Measurements from ENCODE around the gene CCDC160.
"Not testable (repeated sequence)": the region's sequence is repeated elsewhere in the genome, so short reads cannot be mapped to it uniquely, and the experiment has no call there.

Gene CCDC160

DNA sequence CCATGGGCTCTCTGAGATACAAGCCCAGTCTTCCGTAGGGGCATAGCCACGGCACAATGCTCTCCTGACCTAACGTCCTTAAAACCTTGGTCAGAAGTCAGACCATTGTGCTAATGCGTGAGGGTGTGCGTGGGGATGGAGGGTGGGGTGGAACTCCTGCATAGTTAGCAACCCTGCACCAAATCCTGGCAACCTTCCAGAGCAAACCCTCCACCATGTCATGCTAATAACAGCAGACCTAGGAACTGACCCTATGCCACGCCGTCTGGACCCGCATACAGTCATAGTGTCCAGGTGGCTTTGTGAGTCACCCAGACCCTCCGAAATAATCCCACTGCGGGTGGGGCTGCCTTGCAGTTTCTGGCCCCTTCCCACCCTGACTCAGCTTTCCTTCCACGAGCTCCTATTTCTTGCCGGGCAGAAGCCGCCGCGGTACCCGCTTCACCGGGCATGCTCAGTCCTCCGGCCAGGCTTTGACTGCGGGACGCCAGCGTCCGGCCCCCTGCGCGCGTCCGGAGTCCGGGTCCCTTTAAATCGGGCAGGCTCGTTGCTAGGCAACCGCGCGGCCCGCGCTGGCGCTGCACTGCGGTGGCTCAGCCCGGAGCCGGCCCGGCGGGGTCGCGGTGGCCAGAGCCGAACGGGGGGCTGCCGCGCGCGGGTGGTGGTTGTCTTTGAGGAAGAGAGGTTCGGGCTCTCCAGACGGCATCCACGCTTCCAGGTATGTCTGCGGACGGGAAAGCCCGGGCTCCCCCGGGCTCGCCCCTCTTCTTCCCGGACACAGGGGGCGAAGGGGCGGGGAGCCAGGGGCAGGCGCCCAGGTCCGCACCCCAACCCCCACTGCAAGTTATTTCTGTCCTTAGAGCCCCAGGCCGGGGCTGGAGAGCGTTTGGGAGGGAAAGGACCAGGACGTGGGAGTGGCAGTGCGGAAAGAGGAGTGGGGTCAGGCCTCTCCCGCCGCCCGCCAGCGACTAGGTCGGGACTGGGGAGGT is at the start of gene CCDC160:
Gene CCDC160 (plus strand): TSS at position 557 of the 989 bp plus-strand sequence. CDS start 7,619 bp downstream, outside the sequence.
- H3K27ac Mint-ChIP-seq (ENCODE audit: low read depth), result no peak within 1 kb of the TSS
- DNase-seq (ENCODE audit: low spot score in 2 of 2), result no peak
- H3K4me3 Mint-ChIP-seq, result no peak within 1 kb of the TSS
- peaks cover 9% of the 10 kb centered on the region for H3K27me3 Mint-ChIP-seq
- H3K9me3 Mint-ChIP-seq, result no peaks in the 10 kb centered on the region
- no peak for ATAC-seq (replicated peaks; ENCODE audit: extremely low read depth, poor library complexity, severe bottlenecking)
- H3K4me1 Mint-ChIP-seq, result no peaks in the 10 kb centered on the region
- H3K36me3 Mint-ChIP-seq (ENCODE audit: insufficient read depth), result peaks cover 2% of the 10 kb centered on the region

DNA sequence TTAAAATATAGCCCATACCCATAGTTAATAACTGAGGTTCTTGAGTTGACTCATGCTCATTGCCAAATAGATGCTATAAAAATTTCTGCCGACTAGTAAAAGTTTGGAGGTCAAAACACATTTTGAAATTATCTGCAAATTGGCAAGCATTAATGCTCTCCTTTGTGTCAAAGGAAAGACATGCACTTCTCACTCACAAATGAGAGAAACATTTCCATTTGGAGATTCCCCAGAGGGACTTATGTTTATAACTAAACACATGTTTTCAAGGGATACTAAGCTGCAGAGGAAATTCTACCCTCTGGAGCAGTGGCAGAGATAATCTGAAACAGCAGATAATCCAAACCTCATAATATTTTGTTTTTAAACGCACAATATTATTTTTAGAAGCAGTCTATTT is 45.7 kb upstream of the CCDC160 start:
- no peak for ATAC-seq (replicated peaks; ENCODE audit: extremely low read depth, poor library complexity, severe bottlenecking)
- Mint-ChIP-seq H3K4me3 (no peak overlapping the region), H3K27ac (ENCODE audit: low read depth) (no peak overlapping the region), H3K9me3 (no peaks in the 10 kb centered on the region), H3K4me1 (peaks cover 6% of the 10 kb centered on the region), H3K36me3 (ENCODE audit: insufficient read depth) (no peaks in the 10 kb centered on the region), H3K27me3 (no peaks in the 10 kb centered on the region)
- no peak for DNase-seq (ENCODE audit: low spot score in 2 of 2)

DNA sequence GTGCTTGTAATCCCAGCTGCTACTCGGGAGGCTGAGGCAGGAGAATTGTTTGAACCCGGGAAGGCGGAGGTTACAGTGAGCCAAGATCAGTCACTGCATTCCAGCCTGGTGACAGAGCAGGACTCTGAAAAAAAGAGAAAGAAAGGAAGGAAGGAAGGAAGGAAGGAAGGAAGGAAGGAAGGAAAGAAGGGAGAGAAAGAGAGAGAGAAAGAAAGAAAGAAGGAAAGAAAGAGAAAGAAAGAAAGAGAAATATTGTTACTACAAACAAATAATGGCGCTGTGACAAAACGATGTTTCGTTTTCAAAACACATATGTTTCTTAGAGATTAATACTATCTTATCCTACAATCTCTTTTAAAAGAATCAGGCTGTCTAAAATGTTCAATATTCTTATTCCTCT is 42.1 kb upstream of the CCDC160 start:
- Mint-ChIP-seq H3K4me3 (no peak overlapping the region), H3K36me3 (ENCODE audit: insufficient read depth) (no peaks in the 10 kb centered on the region), H3K9me3 (no peaks in the 10 kb centered on the region), H3K4me1 (no peaks in the 10 kb centered on the region), H3K27me3 (no peaks in the 10 kb centered on the region), H3K27ac (ENCODE audit: low read depth) (no peak overlapping the region)
- DNase-seq (ENCODE audit: low spot score in 2 of 2) (no peak), ATAC-seq (replicated peaks; ENCODE audit: extremely low read depth, poor library complexity, severe bottlenecking) (no peak)

DNA sequence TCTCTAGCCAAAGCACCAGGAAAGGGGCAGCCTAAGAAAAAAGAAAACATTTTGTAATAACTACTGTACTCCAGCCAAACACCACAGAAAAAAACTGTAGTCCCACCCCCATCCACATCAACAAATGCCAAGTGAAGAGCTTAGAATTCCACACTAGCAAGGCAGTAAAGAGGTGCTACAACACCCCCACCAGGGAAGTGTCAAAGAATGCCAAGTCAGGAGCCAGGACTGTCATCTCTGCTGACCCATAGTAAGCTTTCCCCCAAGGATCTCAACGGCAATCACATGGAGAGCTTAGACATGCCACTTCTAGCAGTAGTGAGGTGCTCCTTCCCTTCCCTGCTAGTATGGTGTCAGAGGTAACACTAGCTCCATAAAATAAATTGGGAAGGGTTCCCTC is 34.4 kb upstream of the CCDC160 start:
- DNase-seq (ENCODE audit: low spot score in 2 of 2) (no peak), ATAC-seq (replicated peaks; ENCODE audit: extremely low read depth, poor library complexity, severe bottlenecking) (no peak)
- no peak overlapping the region for H3K4me3 Mint-ChIP-seq

DNA sequence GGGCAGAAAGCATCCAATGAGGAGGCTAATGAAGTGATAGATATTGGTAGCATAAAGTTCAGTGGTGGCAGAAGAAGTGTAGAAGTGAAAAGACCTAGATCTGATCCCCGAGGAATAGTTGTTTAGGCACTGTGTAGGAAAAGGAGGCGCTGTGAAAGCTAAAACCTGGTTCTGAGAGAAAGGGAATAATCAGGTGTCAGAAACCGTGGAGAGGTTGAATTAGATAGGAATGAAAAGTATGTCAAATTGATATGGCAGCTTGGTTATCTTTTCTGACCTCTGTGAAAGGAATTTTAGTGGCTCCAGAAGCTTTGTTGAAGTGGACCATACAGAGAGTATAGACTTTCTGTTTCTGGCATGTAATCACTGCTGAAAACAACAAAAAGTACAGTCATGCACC is 30.8 kb upstream of the CCDC160 start:
- no peak overlapping the region for H3K4me3 Mint-ChIP-seq
- no peaks in the 10 kb centered on the region for H3K27me3 Mint-ChIP-seq
- no peaks in the 10 kb centered on the region for H3K36me3 Mint-ChIP-seq (ENCODE audit: insufficient read depth)
- no peaks in the 10 kb centered on the region for H3K4me1 Mint-ChIP-seq
- H3K27ac Mint-ChIP-seq (ENCODE audit: low read depth), result no peak overlapping the region
- no peak for ATAC-seq (replicated peaks; ENCODE audit: extremely low read depth, poor library complexity, severe bottlenecking)
- H3K9me3 Mint-ChIP-seq, result no peaks in the 10 kb centered on the region
- DNase-seq (ENCODE audit: low spot score in 2 of 2), result no peak

More for the DNA sequence above, 34.4 kb upstream of the CCDC160 start:
- Mint-ChIP-seq H3K27me3 (peaks cover 6% of the 10 kb centered on the region), H3K27ac (ENCODE audit: low read depth) (no peak overlapping the region), H3K4me1 (no peaks in the 10 kb centered on the region), H3K36me3 (ENCODE audit: insufficient read depth) (no peaks in the 10 kb centered on the region), H3K9me3 (no peaks in the 10 kb centered on the region)

DNA sequence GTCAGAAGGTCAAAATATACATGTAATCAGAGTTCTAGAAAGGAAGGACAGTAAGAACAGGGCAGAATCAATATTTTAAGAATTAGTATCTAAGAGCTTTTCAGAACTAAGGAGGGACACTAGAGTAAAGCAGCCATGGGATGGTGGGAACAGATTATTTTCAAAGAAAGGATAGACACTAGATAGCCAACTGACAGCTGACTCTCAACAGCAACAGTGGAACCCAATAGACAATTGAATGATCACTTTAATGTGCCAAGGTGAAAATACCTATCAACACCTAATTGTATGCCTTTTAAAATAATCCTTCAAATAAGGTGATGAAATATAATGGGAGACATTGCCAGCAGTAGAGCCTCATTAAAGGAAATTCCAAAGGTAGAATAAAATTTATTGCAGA is 26.5 kb upstream of the CCDC160 start:
- DNase-seq (ENCODE audit: low spot score in 2 of 2), result no peak
- Mint-ChIP-seq H3K27ac (ENCODE audit: low read depth) (no peak overlapping the region), H3K4me1 (no peaks in the 10 kb centered on the region), H3K4me3 (no peak overlapping the region), H3K36me3 (ENCODE audit: insufficient read depth) (no peaks in the 10 kb centered on the region), H3K9me3 (no peaks in the 10 kb centered on the region), H3K27me3 (no peaks in the 10 kb centered on the region)
- ATAC-seq (replicated peaks; ENCODE audit: extremely low read depth, poor library complexity, severe bottlenecking), result no peak

DNA sequence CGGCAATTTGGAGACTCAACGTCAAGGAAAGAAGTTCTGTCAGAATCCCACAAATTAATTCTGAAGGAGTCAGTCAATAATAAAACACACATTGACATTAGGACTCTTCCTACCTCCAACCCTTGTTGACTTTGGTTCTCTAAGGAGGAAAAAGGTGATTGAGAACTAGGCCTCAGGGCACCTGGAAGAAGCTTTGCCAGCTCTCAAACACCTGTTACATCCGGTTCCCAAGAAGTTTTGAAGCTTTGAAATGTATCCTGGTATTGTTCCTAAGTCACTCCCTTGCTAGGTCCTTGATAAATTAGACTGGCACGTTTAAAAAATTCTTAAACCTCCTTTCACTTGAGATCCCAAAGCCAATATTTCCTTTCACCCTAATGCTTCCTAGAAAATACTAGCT is 1.7 kb upstream of the CCDC160 start:
- no peaks in the 10 kb centered on the region for H3K4me1 Mint-ChIP-seq
- no peak for DNase-seq (ENCODE audit: low spot score in 2 of 2)
- peaks cover 2% of the 10 kb centered on the region for H3K36me3 Mint-ChIP-seq (ENCODE audit: insufficient read depth)
- peaks cover 8% of the 10 kb centered on the region for H3K27me3 Mint-ChIP-seq
- no peaks in the 10 kb centered on the region for H3K9me3 Mint-ChIP-seq
- H3K27ac Mint-ChIP-seq (ENCODE audit: low read depth), result no peak overlapping the region
- H3K4me3 Mint-ChIP-seq, result no peak overlapping the region
- no peak for ATAC-seq (replicated peaks; ENCODE audit: extremely low read depth, poor library complexity, severe bottlenecking)

DNA sequence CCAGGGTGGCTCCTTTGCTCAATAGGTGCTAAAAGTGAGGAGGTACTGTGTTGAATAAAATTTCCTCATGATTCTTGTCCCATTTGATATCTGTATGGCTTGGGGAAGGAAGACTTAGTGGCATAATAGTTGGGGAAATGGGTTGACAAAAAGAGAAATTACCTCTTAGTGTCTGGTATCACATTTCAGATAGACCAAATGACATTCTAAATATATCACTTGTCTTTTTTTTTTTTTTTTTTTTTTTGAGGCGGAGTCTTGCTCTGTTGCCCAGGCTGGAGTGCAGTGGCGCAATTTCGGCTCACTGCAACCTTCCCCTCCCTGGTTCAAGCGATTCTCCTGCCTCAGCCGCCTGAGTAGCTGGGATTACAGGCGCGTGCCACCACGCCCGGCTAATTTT is 1.2 kb downstream of the CCDC160 start:
- not testable (repeated sequence) for H3K27ac Mint-ChIP-seq (ENCODE audit: low read depth); H3K4me3 Mint-ChIP-seq; H3K4me1 Mint-ChIP-seq; DNase-seq (ENCODE audit: low spot score in 2 of 2); H3K36me3 Mint-ChIP-seq (ENCODE audit: insufficient read depth); ATAC-seq (replicated peaks; ENCODE audit: extremely low read depth, poor library complexity, severe bottlenecking); H3K27me3 Mint-ChIP-seq; H3K9me3 Mint-ChIP-seq

DNA sequence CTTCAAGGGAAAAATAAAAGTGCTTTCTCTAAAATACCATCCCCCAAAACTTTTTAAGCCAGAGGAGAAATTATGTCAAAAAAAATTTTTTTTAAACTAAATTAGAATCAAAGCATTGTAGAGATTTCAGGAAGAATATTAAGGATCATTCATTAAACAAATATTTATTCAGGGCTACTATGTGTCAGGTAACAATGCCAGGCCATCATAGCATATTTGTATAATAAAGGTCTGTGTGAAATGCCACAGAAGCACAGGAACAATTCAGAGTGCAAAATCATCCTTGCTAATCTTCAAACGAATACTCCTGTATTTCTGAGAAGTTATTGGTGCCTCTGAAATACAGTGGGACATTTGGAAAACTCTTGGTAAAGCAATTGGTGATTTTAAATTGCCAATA is 2.0 kb downstream of the CCDC160 start:
- ATAC-seq (replicated peaks; ENCODE audit: extremely low read depth, poor library complexity, severe bottlenecking) (no peak), DNase-seq (ENCODE audit: low spot score in 2 of 2) (no peak)
- Mint-ChIP-seq H3K4me3 (no peak overlapping the region), H3K27me3 (peaks cover 9% of the 10 kb centered on the region), H3K4me1 (no peaks in the 10 kb centered on the region), H3K36me3 (ENCODE audit: insufficient read depth) (peaks cover 2% of the 10 kb centered on the region), H3K27ac (ENCODE audit: low read depth) (no peak overlapping the region), H3K9me3 (no peaks in the 10 kb centered on the region)

DNA sequence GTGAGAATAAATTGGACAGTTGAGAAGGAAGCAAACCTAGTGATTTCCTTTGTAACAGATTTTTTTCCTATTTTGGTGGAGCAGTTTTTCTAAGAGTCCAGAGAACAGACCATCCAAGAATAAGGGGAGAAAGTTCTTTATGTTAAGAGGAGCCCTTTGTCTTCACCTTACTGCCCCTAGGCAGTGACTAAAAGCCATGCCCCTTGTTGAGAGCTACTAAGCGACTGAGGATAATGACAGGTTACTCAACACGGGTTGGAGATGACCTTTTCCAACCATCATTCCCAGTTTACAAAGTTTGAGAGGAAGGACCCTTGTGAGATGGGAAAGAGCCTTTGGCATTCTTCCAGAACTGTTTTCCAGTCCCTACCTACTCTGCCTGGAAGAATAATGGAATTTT is 3.2 kb downstream of the CCDC160 start:
- ATAC-seq (replicated peaks; ENCODE audit: extremely low read depth, poor library complexity, severe bottlenecking) (no peak), DNase-seq (ENCODE audit: low spot score in 2 of 2) (no peak)
- Mint-ChIP-seq H3K9me3 (no peaks in the 10 kb centered on the region), H3K27me3 (peaks cover 19% of the 10 kb centered on the region), H3K36me3 (ENCODE audit: insufficient read depth) (peaks cover 2% of the 10 kb centered on the region), H3K4me3 (no peak overlapping the region), H3K27ac (ENCODE audit: low read depth) (no peak overlapping the region), H3K4me1 (no peaks in the 10 kb centered on the region)

DNA sequence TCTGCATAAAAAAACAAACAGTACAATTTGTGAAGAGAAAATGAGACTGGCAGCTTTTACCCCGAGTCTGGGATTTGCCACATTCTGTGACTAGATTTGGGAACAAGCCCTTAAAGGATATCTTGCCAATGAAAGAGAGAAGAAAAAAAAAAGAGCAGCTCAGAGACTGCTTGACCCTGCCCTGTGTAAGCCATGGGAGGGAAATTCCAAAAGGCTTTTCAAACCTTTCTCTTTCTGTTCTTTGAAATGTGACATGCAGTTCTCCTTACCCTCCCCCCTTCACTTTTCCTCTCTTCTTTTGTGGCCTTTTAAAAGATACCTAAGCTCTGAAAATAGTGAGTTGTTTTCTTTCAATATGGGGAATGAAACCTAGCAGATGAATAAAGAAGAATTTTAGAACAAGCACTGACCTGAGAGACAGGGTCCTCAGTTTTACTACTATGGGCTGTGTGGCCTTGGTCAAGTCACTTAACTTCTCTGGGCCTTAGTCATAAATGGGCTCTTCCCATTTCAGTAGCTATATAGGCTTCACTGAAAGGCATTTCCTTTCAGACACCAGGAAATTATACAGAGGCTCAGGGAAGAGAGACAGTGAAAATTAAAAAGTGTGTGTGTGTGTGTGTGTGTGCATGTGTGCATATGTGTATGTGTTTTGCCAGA is 5.1 kb downstream of the CCDC160 start:
- DNase-seq (ENCODE audit: low spot score in 2 of 2) (no peak), ATAC-seq (replicated peaks; ENCODE audit: extremely low read depth, poor library complexity, severe bottlenecking) (no peak)
- Mint-ChIP-seq H3K27ac (ENCODE audit: low read depth) (no peak overlapping the region), H3K4me3 (no peak overlapping the region), H3K9me3 (no peaks in the 10 kb centered on the region), H3K4me1 (no peaks in the 10 kb centered on the region), H3K36me3 (ENCODE audit: insufficient read depth) (no peaks in the 10 kb centered on the region), H3K27me3 (peaks cover 21% of the 10 kb centered on the region)

DNA sequence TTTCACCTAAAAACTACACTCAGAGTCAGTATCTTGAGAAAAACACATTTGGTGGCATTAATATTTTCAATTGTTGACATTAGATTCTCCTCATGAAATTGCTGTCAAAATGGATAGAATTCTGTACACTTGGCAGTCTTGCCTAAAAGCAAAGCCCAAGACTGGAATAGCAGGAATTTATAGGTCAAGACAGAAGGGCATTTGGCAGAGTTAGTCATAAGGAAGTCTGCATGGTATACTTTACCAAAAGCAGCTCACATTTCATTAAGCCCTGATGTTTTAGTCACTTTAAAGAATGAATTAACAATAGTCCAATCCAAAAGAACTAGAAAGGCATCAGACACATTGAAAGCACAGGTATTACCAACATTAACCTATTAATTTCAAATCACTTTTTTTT is 7.1 kb downstream of the CCDC160 start:
- no peaks in the 10 kb centered on the region for H3K9me3 Mint-ChIP-seq
- no peak overlapping the region for H3K4me3 Mint-ChIP-seq
- no peaks in the 10 kb centered on the region for H3K36me3 Mint-ChIP-seq (ENCODE audit: insufficient read depth)
- H3K27me3 Mint-ChIP-seq, result peaks cover 21% of the 10 kb centered on the region
- no peak overlapping the region for H3K27ac Mint-ChIP-seq (ENCODE audit: low read depth)
- no peak for DNase-seq (ENCODE audit: low spot score in 2 of 2)
- no peak for ATAC-seq (replicated peaks; ENCODE audit: extremely low read depth, poor library complexity, severe bottlenecking)
- no peaks in the 10 kb centered on the region for H3K4me1 Mint-ChIP-seq

DNA sequence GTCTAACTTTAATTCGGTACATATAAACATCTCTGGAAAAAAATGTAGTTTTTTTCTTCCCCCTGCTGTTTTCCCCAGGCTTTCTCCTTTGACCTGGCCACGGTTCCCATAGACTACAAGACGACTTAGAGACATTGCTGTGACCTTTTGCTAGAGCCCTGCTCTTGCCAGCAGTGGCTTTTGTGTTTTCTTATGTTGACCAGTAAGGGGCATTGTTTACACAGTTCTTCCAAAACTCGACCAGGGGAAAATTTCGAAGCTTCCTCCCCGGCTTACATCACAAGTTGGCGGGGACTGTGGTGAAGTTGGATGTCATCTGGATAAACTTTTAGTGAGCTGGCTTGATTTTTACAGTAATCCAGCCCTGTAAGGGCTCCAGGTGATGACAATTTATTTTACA is 9.3 kb downstream of the CCDC160 start:
- DNase-seq (ENCODE audit: low spot score in 2 of 2) (no peak), ATAC-seq (replicated peaks; ENCODE audit: extremely low read depth, poor library complexity, severe bottlenecking) (no peak)
- Mint-ChIP-seq H3K4me1 (no peaks in the 10 kb centered on the region), H3K9me3 (no peaks in the 10 kb centered on the region), H3K27me3 (peaks cover 12% of the 10 kb centered on the region), H3K27ac (ENCODE audit: low read depth) (no peak overlapping the region), H3K36me3 (ENCODE audit: insufficient read depth) (no peaks in the 10 kb centered on the region), H3K4me3 (no peak overlapping the region)
